HFFc6 (cell line): ENCODE results near the gene UNC13D. TPM values are rescaled to one million over a fixed set of nuclear protein-coding genes. Genes with fewer than 3 reads are reported as not detected.
"Not testable (repeated sequence)": the region's sequence is repeated elsewhere in the genome, so short reads cannot be mapped to it uniquely, and the experiment has no call there.

Experiments used
- DNase-seq: peaks from one replicate; pipeline ENCODE4 v3.0.0-alpha.2; 2018
- H3K27ac Mint-ChIP-seq: 2 replicates; pipeline ENCODE4 v1.8.0; 2020; ENCODE audit warnings: mild to moderate bottlenecking, mixed read lengths
- H3K27me3 Mint-ChIP-seq: 2 replicates; pipeline ENCODE4 v1.8.0; 2021; ENCODE audit warnings: mild to moderate bottlenecking, moderate library complexity, mixed read lengths; ENCODE audit not compliant: insufficient read depth
- H3K36me3 Mint-ChIP-seq: 2 replicates; pipeline ENCODE4 v1.8.0; 2021; ENCODE audit warnings: low read depth, mixed read lengths
- H3K4me1 Mint-ChIP-seq: 2 replicates; pipeline ENCODE4 v1.8.0; 2020; ENCODE audit warnings: low read depth, mixed read lengths
- H3K4me3 Mint-ChIP-seq: 2 replicates; pipeline ENCODE4 v1.8.0; 2020; ENCODE audit warnings: mild to moderate bottlenecking, moderate library complexity, mixed read lengths
- H3K9me3 Mint-ChIP-seq: 2 replicates; pipeline ENCODE4 v1.8.0; 2020; ENCODE audit warnings: mild to moderate bottlenecking, mixed read lengths
- CTCF ChIP-seq: fragments of 200-600 bp; sonication (generic); IDR thresholded peaks from 2 replicates; pipeline ENCODE4 v1.5.0; 2021; ENCODE audit warnings: antibody characterized with exemption, mild to moderate bottlenecking
- total RNA-seq, 6 experiments: library from RNA; stranded (reverse); fragmentation: NEBNext Ultra II Directional; extraction: Animal tissue kit (Norgen Biotek cat#: 25700); gene quantifications; 2 replicates in 1 of 6; 3 replicates in 5 of 6; pipeline ENCODE4 v1.2.3, GENCODE V29; 2021

UNC13D gene
- total RNA-seq, 6 experiments from 2014 or later = 0.17 to 0.78 (median 0.24) TPM

DNA sequence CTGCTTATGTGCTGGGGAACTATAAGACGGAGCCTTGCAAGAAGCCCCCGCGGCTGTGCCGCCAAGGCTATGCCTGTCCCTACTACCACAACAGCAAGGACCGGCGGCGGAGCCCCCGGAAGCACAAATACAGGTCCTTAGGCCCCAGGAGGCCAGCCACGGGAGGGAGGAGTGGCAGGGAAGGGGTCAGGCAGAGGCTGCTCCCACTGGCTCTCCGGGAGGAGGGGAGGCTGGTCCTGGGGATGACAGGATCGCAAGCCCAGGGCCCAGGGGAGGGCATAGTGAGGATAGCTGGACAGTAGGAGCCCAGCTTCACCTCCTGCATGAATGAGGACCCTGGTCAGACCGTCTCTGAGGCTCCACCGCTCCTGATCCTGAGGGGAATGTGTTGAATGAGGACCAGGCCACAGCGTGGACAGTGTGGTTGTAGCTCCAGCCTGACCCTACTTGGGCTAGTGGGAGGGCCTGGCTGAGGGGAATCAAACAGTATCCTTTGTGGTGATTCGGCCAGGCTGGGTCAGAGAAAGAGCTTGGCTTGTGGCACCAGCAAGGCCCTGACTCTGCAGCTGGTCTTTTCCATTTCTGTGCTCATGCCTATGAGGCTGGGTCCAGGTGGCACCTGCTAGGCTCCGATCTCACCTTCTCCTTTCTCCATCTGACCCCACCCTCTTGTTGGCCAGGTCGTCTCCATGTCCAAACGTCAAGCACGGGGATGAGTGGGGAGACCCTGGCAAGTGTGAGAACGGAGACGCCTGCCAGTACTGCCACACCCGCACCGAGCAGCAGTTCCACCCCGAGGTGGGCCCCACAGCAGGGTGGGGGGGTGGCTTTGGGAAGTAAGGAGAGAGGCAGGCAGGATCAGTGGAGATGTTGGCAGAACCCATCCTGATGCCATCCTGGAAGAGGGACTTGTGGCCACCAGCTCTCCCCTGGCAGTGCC, 30.9 kb downstream of the UNC13D start:
- peaks cover 14% of the 10 kb centered on the region for H3K4me1 Mint-ChIP-seq
- H3K27ac Mint-ChIP-seq = no peak overlapping the region
- peaks cover under 1% of the 10 kb centered on the region; the same call in 1 of the 2 replicates for H3K36me3 Mint-ChIP-seq
- H3K27me3 Mint-ChIP-seq = peaks cover 2% of the 10 kb centered on the region
- no peak overlapping the region for H3K4me3 Mint-ChIP-seq
- H3K9me3 Mint-ChIP-seq = no peaks in the 10 kb centered on the region
- no peak for TF ChIP-seq CTCF
- DNase-seq = no peak

DNA sequence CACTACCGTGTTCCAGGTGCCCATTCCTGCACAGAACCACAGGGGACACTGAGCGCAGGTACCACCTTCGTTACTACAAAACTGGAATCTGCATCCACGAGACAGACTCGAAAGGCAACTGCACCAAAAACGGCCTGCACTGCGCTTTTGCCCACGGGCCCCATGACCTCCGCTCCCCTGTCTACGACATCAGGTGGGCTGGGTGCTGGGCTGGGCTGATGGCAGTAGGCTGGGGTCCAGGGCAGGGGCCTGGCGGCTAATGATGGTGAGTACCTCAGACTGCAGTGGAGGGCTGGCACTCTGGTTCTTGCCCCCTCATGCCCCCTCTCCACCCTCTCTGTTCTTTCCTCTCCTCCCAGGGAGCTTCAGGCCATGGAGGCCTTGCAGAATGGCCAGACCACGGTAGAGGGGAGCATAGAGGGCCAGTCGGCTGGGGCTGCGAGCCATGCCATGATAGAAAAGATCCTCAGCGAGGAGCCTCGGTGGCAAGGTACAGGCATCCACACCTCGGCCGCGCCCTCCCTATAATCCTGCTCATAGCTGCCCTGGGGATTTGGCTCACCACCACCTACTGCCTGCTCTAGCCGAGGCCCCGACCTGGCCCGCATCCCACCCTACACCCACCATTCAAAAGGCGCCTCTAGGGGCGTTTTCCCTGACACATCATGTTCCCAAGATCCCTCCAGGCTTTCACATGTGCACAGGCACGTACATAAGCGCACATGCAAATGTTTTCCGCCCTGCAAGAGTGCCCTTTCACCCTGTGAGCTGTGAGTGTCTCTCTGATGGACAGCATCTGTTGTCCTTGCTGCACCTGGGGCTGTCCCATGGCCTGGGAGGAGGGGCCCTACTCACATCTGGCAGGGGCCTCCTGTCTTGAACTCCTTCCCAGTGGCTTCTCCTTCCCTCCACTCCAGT, 31.8 kb downstream of the UNC13D start:
- Mint-ChIP-seq H3K27me3 (peaks cover 2% of the 10 kb centered on the region), H3K36me3 (no peaks in the 10 kb centered on the region), H3K4me1 (peaks cover 14% of the 10 kb centered on the region), H3K27ac (no peak overlapping the region), H3K9me3 (no peaks in the 10 kb centered on the region), H3K4me3 (no peak overlapping the region)
- DNase-seq = no peak
- no peak for TF ChIP-seq CTCF

DNA sequence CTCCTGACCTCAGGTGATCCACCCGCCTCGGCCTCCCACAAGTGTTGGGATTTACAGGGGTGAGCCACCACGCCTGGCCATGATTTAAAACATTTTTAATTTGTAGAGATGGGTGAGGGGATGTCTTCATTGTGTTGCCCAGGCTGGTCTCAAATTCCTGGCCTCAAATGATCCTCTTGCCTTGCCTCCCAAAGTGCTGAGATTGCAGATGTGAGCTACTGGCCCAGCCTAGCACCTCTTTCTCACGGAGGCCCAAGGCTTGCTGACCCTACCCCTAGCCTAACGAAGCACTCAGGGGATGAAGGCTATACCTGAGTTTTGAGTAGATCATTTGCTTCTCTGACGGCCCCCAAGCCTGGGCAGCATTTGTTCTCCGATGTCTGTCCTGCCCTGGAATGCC, 33.0 kb downstream of the UNC13D start:
- Mint-ChIP-seq H3K36me3 (no peaks in the 10 kb centered on the region), H3K4me1 (peaks cover 14% of the 10 kb centered on the region), H3K27me3 (peaks cover 2% of the 10 kb centered on the region), H3K9me3 (no peaks in the 10 kb centered on the region), H3K4me3 (no peak overlapping the region), H3K27ac (no peak overlapping the region)
- TF ChIP-seq CTCF = no peak
- DNase-seq = no peak

GRCh38 chr17:75810756-75811155, 33.4 kb downstream of the UNC13D start:
- H3K27ac Mint-ChIP-seq, H3K9me3 Mint-ChIP-seq, H3K36me3 Mint-ChIP-seq, H3K4me3 Mint-ChIP-seq, H3K27me3 Mint-ChIP-seq, DNase-seq: not testable (repeated sequence)
- H3K4me1 Mint-ChIP-seq = peaks cover 14% of the 10 kb centered on the region

- no peak overlapping the region for H3K27ac Mint-ChIP-seq
- no peak overlapping the region for H3K4me3 Mint-ChIP-seq
- peaks cover 2% of the 10 kb centered on the region for H3K27me3 Mint-ChIP-seq
- TF ChIP-seq CTCF = no peak
- H3K9me3 Mint-ChIP-seq = no peaks in the 10 kb centered on the region
- no peak for DNase-seq
- H3K36me3 Mint-ChIP-seq = no peaks in the 10 kb centered on the region
- H3K4me1 Mint-ChIP-seq = peaks cover 10% of the 10 kb centered on the region
Observed at GRCh38 chr17:75810216-75810615, 34.0 kb downstream of the UNC13D start.
